Adrenal gland (tissue), 5 donors: ENCODE results near the gene PMVK.

Experiments
- CTCF ChIP-seq, 6 experiments: fragments of 450-650 bp in 4 of 6; fragments of 200-600 bp in 2 of 6; sonication (generic) in 1 of 6; IDR thresholded peaks; 1 replicate in 5 of 6; 2 replicates in 1 of 6; pipeline versions ENCODE4 v1.5.1 to v1.8.0; 2016 to 2021; ENCODE audit warnings: antibody characterized with exemption in 6 of 6, mild to moderate bottlenecking in 2 of 6, moderate library complexity in 1 of 6
- POLR2A ChIP-seq, 2 donors: fragments of 450-650 bp; IDR thresholded peaks; one replicate each; pipeline ENCODE4 v1.6.1; 2017; ENCODE audit warnings: antibody characterized with exemption in 2 of 2, mild to moderate bottlenecking in 2 of 2, moderate library complexity in 1 of 2
- donor health status: DM: no; HTN: no; CAD: no.

DNA sequence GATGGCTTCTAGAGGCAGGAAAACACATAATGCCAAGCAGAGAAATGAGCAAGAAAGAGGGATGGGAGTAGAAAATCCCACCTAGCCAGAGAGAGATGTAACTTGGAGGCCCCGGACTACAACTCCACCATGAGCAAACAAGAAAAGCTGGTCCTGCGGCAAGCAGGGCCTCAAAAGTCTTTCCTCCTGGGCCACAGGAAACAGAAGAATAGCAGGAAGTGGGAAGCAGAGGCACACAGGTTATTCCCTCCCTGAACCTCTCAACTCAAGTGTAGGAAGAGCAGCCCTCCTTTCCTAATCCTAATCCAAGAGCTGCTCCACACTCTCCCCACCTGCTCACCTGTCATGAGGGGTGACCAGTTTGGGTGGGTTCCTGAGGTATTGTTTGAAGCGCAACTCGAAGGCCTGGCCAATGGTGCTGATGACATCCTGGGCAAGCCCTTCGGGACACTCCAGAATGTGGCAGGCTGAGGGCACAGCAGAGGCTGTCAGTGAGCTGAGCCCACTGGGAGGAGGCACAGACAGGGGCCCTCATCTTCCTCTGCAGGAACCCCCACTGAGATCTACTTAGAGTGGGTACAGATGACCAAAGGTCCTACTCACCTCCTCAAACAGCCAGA lies 30.9 kb upstream of the PMVK start:
- TF ChIP-seq CTCF (IDR thresholded peaks at IDR 0.05) (no peak), POLR2A (IDR thresholded peaks at IDR 0.05) (no peak)
